Central memory CD8-positive, alpha-beta T cell (primary cell): ENCODE data around the gene CDKAL1.

ENCODE experiments used
- ATAC-seq: fragments of 150-1000 bp; cut with Tn5 transposase; replicated peaks from 2 replicates; pipeline ENCODE4 v1.10.0; 2022; ENCODE audit warnings: mild to moderate bottlenecking, moderate FRiP score, moderate number of reproducible peaks; ENCODE audit not compliant: poor library complexity, severe bottlenecking; ENCODE audit errors: extremely low read depth
- DNase-seq, 2 donors: peaks; one replicate each; pipeline ENCODE4 v3.0.0; 2021; ENCODE audit warnings: low spot score in 2 of 2
- H3K27ac Mint-ChIP-seq: one replicate; pipeline ENCODE4 v1.8.0; 2022; ENCODE audit warnings: low read depth, mild to moderate bottlenecking, moderate library complexity, mixed read lengths
- H3K27me3 Mint-ChIP-seq: one replicate; pipeline ENCODE4 v1.8.0; 2022; ENCODE audit warnings: mixed read lengths
- H3K36me3 Mint-ChIP-seq: one replicate; pipeline ENCODE4 v1.8.0; 2022; ENCODE audit warnings: mild to moderate bottlenecking, moderate library complexity, mixed read lengths; ENCODE audit not compliant: insufficient read depth
- H3K4me1 Mint-ChIP-seq: one replicate; pipeline ENCODE4 v1.8.0; 2022; ENCODE audit warnings: mixed read lengths
- H3K4me3 Mint-ChIP-seq: one replicate; pipeline ENCODE4 v1.8.0; 2022; ENCODE audit warnings: mild to moderate bottlenecking, moderate library complexity, mixed read lengths
- H3K9me3 Mint-ChIP-seq: one replicate; pipeline ENCODE4 v1.8.0; 2022; ENCODE audit warnings: mixed read lengths

CDKAL1 gene

DNA sequence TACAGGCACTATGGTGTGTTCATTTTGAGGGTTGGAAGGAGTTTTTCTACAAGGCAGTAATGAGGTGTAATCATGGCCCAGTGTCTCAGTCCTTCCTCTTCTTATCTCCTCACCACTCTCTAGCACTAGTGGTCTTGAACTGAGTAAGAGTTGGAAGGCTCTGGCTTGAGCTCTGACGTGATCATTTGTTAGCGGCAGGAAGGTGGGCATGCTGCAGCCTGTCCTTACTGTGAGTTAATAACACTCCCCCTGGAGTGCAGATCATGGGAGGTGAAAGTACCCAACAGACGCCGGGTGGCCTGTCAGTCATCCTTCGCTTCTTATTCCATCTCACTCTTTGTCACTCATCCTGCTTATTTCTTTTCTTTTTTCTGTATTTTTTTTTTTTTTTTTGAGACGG is 356.9 kb downstream of the CDKAL1 start:
- no peaks in the 10 kb centered on the region for H3K27me3 Mint-ChIP-seq
- peaks cover 7% of the 10 kb centered on the region for H3K4me1 Mint-ChIP-seq
- no peak for ATAC-seq
- DNase-seq: no peak
- no peaks in the 10 kb centered on the region for H3K36me3 Mint-ChIP-seq
- no peak overlapping the region for H3K4me3 Mint-ChIP-seq
- peaks cover 6% of the 10 kb centered on the region for H3K9me3 Mint-ChIP-seq
- no peak overlapping the region for H3K27ac Mint-ChIP-seq

DNA sequence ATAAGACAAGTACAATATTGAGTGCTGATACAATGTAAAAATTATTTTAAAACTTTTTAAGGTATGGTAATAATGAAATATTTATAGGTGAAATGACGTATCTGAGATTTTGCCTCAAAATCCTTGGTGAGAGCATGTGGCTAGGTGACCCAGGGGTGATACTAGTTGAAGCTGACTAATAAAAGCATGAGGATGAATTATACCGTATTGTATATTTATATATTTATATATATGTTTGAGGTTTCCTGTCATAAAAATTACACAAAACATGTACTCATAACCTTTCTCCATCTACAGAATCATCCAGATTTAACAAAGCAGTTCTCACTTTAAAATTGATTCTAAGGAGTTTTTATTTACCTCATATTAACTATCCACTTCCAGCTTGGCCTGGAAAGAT is 358.1 kb downstream of the CDKAL1 start:
- H3K9me3 Mint-ChIP-seq: no peaks in the 10 kb centered on the region
- H3K27me3 Mint-ChIP-seq: no peaks in the 10 kb centered on the region
- H3K4me1 Mint-ChIP-seq: peaks cover 7% of the 10 kb centered on the region
- H3K4me3 Mint-ChIP-seq: no peak overlapping the region
- ATAC-seq (no peak), DNase-seq (no peak)
- no peak overlapping the region for H3K27ac Mint-ChIP-seq
- peaks cover 2% of the 10 kb centered on the region for H3K36me3 Mint-ChIP-seq

DNA sequence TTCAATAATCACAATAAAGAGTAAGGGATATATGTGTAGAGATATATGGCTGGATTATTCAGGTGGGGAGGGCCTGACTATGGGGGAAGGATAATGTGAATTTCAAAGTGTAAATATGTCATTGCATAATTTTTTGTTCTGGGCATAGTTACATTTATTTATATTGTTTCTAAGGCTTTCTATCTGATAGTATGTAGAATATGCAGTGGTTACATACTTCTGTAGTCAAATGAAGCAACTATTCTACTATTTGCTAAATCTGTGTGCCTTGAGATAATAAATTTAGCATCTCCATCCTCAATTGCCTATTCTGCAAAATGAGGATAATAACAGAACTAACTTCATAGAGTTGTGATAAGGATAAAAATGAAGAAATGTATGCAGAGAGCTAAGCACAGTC is 359.2 kb downstream of the CDKAL1 start:
- H3K9me3 Mint-ChIP-seq: no peaks in the 10 kb centered on the region
- no peak overlapping the region for H3K27ac Mint-ChIP-seq
- ATAC-seq: no peak
- no peak for DNase-seq
- no peak overlapping the region for H3K4me3 Mint-ChIP-seq
- no peaks in the 10 kb centered on the region for H3K27me3 Mint-ChIP-seq
- peaks cover 2% of the 10 kb centered on the region for H3K36me3 Mint-ChIP-seq
- H3K4me1 Mint-ChIP-seq: peaks cover 7% of the 10 kb centered on the region

DNA sequence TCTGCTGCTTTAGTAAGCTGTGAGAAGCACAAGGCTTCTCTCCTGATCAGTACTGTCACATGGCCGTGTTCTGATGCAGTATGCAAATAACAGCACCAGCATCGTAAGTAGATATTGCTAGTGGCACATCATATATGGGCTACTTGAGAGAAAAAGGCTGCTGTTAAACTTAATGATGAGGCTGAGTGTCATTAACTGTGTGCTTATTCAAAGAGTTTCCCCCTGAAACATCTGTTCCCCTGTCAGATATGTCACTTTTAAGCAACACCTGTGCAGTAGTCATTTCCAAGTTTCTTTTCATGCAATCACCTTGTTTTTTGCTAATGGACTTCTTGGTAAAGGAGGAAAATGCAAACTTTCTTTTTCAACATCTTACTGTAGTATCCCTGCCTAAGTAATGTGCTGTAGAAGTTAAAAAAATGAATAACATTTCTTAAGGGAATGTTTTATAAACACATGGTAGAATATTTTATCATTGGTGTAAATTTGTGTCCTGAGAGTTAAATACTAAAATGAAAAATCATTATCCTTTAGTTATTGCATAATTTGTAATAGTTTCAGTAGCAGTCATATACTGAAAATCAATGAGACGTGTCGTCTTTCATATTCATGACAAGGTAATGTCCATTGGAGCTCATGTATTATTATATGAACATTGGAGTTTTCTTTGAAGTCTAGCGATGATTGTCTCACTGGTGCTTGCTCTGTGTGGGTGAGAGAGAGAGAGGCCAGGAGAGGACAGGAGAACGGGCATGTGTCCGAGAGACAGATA is 366.3 kb downstream of the CDKAL1 start:
- H3K27me3 Mint-ChIP-seq: no peaks in the 10 kb centered on the region
- no peak for DNase-seq
- ATAC-seq: no peak
- H3K4me1 Mint-ChIP-seq: peaks cover 5% of the 10 kb centered on the region
- no peak overlapping the region for H3K27ac Mint-ChIP-seq
- peaks cover 2% of the 10 kb centered on the region for H3K36me3 Mint-ChIP-seq
- H3K4me3 Mint-ChIP-seq: no peak overlapping the region
- H3K9me3 Mint-ChIP-seq: peaks cover 14% of the 10 kb centered on the region

DNA sequence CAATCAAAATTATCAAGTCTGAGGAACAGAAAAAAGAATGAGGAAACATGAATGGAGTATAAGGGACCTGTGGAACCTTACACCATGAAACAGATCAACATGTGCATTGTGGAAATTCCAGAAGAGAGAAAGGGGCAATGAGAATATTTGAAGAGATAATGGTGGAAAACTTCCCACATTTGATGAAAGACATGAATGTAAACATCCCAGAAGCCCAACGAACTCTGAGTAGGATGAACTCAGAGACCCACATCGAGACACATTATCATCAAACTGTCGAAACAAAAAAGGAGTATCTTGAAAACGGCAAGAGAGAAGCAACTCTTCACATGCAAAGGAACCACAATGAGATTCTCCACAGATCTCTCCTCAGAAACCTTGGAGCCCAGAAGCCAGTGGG is 371.1 kb downstream of the CDKAL1 start:
- H3K4me1 Mint-ChIP-seq: peaks cover 5% of the 10 kb centered on the region
- DNase-seq (no peak), ATAC-seq (no peak)
- H3K9me3 Mint-ChIP-seq: peaks cover 17% of the 10 kb centered on the region
- no peak overlapping the region for H3K27ac Mint-ChIP-seq
- H3K27me3 Mint-ChIP-seq: no peaks in the 10 kb centered on the region
- no peak overlapping the region for H3K4me3 Mint-ChIP-seq
- H3K36me3 Mint-ChIP-seq: no peaks in the 10 kb centered on the region

DNA sequence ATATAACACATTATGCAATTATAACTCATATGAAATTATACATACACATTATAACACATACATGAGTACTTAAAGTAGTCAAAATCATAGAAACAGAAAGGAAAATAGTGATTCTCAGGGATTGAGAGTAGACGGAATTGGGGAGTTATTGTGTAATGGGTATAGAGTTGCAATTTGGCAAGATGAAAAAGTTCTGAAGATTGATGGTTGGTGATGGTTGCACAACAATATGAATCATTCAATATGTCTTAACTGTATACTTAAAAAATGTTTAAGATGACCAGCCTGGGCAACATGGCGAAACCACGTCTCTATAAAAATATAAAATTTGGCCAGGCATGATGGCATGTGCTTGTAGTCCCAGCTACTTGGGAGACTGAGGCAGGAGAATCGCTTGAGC is 372.7 kb downstream of the CDKAL1 start:
- no peaks in the 10 kb centered on the region for H3K36me3 Mint-ChIP-seq
- peaks cover 3% of the 10 kb centered on the region for H3K4me1 Mint-ChIP-seq
- no peak overlapping the region for H3K27ac Mint-ChIP-seq
- ATAC-seq (no peak), DNase-seq (no peak)
- H3K4me3 Mint-ChIP-seq: no peak overlapping the region
- H3K9me3 Mint-ChIP-seq: peaks cover 15% of the 10 kb centered on the region
- H3K27me3 Mint-ChIP-seq: no peaks in the 10 kb centered on the region

DNA sequence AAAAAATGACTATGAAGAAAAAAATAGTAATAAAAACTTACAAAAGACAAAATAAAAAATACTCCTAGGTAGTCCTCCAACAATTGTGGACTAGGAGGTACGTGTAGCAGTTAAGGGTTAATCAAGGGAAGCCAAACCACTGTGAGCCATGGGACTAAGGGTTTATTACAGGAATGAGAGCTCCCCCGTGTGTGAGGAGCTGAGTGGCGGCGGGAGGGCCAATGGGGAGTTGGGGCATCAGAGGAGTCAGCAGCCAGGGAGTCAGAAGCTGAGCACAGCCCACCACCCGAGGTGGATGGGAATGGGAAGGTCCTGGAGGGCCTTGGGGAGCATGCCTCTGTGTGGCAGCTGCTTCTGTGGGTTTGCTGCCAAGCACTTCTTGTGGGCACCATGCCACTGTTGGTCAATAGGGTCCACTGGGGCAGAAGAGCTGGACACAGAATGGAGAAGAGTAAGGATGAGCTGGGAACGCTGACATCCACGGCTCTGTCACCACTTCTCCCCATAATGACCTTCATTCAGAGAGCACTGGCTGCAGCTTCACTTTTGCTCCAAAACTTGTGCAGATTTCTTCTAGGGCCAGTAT is 373.3 kb downstream of the CDKAL1 start:
- H3K9me3 Mint-ChIP-seq: peaks cover 12% of the 10 kb centered on the region
- H3K27ac Mint-ChIP-seq: no peak overlapping the region
- no peaks in the 10 kb centered on the region for H3K27me3 Mint-ChIP-seq
- no peaks in the 10 kb centered on the region for H3K36me3 Mint-ChIP-seq
- H3K4me3 Mint-ChIP-seq: no peak overlapping the region
- ATAC-seq (no peak), DNase-seq (no peak)
- no peaks in the 10 kb centered on the region for H3K4me1 Mint-ChIP-seq

DNA sequence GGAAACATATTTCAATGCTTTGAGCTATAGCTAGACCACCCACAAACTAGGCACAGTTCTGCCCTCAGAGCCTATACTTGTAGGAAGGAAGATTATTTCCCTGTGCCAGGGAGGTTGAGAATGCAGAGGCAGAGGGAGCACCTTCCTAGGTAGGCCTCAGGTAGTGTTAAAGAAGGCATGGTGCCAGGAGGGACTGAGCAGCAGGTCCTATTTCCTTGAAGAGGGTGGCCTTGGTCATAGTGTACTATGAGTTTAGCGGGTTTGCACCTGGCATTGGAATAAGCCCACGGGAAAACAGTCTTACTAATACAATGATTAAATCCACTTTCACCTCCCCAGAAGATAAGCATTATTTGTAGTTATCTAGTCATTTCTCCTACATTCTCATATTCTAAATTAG is 375.4 kb downstream of the CDKAL1 start:
- DNase-seq: no peak
- ATAC-seq: no peak
- H3K9me3 Mint-ChIP-seq: peaks cover 17% of the 10 kb centered on the region
- no peaks in the 10 kb centered on the region for H3K27me3 Mint-ChIP-seq
- no peak overlapping the region for H3K27ac Mint-ChIP-seq
- no peaks in the 10 kb centered on the region for H3K36me3 Mint-ChIP-seq
- H3K4me1 Mint-ChIP-seq: no peaks in the 10 kb centered on the region
- H3K4me3 Mint-ChIP-seq: no peak overlapping the region

DNA sequence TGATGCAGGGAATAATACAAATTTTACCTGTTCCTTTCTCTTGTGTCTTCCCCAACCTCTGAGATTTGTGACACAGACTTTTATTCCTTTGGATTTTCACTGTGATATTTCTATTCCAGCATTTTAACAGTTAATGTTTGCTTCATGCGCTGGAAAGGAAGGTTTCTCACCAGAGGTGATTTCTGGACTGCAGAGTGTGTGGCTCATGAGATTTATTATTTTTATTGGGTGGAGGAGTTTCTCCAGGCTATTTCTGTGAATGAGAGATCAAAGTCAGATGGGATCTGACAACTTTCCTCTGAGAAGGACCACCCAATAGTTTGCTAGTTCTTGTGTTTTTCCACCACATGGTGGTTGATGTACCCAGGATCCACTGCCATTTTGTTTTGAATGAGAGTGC is 377.5 kb downstream of the CDKAL1 start:
- Mint-ChIP-seq H3K27me3 (no peaks in the 10 kb centered on the region), H3K27ac (no peak overlapping the region), H3K4me3 (no peak overlapping the region), H3K9me3 (peaks cover 9% of the 10 kb centered on the region), H3K36me3 (no peaks in the 10 kb centered on the region), H3K4me1 (no peaks in the 10 kb centered on the region)
- ATAC-seq (no peak), DNase-seq (no peak)

DNA sequence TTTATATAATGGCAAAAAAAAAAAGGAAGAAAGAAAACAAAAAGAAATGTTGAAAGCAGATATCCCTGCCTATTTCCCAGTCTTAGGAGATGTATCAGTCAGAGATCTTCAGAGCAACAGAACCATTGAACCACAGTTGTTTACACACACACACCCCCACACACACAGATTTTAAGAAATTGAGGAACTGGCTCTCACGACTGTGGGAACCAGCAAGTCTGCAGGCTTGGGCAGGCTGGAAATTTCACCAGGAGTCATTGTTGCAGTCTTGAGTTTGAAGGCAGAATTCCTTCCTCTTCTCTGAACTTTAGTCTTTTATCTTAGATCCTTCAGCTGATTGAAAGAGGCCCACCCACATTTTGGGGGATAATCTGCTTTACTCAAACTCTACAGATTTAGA is 380.9 kb downstream of the CDKAL1 start:
- H3K9me3 Mint-ChIP-seq: peaks cover 9% of the 10 kb centered on the region
- H3K27ac Mint-ChIP-seq: no peak overlapping the region
- H3K36me3 Mint-ChIP-seq: no peaks in the 10 kb centered on the region
- H3K4me3 Mint-ChIP-seq: no peak overlapping the region
- no peaks in the 10 kb centered on the region for H3K27me3 Mint-ChIP-seq
- no peak for DNase-seq
- ATAC-seq: no peak
- no peaks in the 10 kb centered on the region for H3K4me1 Mint-ChIP-seq

DNA sequence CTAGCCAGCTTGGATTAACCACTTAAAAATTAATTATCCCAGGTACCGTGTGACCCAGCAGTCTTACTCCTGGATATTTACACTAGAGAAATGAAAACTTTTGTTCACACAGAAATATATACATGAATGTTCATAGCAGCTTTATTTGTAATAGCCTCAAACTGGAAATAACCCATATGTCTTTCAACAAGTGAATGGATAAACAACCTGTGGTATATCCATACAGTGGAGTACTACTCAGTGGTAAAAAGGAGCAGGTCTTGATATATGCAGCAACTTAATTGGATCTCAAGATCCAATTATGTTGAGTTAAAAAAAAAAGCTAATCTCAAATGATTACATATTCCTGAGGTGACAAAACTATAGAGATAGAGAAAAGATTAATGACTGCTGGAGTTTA is 381.4 kb downstream of the CDKAL1 start:
- Mint-ChIP-seq H3K4me3 (no peak overlapping the region), H3K9me3 (peaks cover 9% of the 10 kb centered on the region), H3K27ac (no peak overlapping the region), H3K4me1 (no peaks in the 10 kb centered on the region), H3K36me3 (no peaks in the 10 kb centered on the region), H3K27me3 (no peaks in the 10 kb centered on the region)
- ATAC-seq (no peak), DNase-seq (no peak)

DNA sequence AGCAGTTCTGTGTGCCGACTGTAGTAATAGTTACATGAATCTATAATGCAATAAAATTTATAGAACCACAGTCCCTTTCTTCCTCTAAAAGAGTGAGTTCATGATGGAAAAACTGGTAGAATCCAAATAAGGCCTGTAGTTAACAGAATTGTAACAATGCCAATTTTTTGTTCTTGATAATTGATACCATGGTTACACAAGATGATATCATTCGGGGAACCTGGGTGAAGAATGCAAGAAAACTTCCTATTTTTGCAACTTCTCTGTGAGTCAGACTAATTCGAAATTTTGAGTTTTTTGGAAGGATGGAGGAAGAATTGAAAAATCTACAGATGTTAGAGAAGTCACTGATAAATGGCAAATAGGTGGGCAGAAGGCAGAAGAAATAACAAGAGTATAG is 381.8 kb downstream of the CDKAL1 start:
- no peak for ATAC-seq

DNA sequence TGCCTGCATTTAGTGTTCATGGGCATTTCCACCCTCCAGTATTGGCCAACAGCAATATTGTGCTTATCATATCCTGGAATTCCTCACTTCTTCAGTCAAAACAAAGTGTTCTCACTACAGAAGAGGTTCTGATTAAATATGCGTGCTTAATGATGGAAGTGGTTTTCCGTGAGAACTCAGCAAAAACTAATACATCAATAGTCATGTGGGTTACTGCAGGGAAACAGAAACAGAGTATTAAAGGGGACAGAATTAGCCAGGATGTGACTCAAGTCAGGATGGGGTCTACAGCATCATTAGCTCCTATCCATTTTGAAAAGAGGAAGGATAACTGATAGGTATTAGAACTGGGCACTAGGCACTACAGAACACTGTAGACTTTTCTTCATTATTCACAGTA is 384.6 kb downstream of the CDKAL1 start:
- peaks cover 4% of the 10 kb centered on the region for H3K9me3 Mint-ChIP-seq
- H3K4me1 Mint-ChIP-seq: no peaks in the 10 kb centered on the region
- no peaks in the 10 kb centered on the region for H3K27me3 Mint-ChIP-seq
- H3K4me3 Mint-ChIP-seq: no peak overlapping the region
- no peak for DNase-seq
- ATAC-seq: no peak
- no peak overlapping the region for H3K27ac Mint-ChIP-seq
- no peaks in the 10 kb centered on the region for H3K36me3 Mint-ChIP-seq

More for the DNA sequence above, 381.8 kb downstream of the CDKAL1 start:
- Mint-ChIP-seq H3K4me1 (no peaks in the 10 kb centered on the region), H3K36me3 (no peaks in the 10 kb centered on the region), H3K4me3 (no peak overlapping the region), H3K27ac (no peak overlapping the region), H3K27me3 (no peaks in the 10 kb centered on the region), H3K9me3 (peaks cover 9% of the 10 kb centered on the region)
- no peak for DNase-seq
